WERI-Rb-1 (cell line): Measurements from ENCODE around the gene RPLP1.

ENCODE experiments used
- DNase-seq: peaks from one replicate; pipeline ENCODE4 v3.0.0-alpha.2; 2020
- H3K27ac ChIP-seq: fragments of 250-450 bp; sonication (Bioruptor Pico); 2 replicates; pipeline ENCODE4 v1.5.1; 2020; ENCODE audit warnings: mild to moderate bottlenecking, moderate library complexity
- H3K27me3 ChIP-seq: fragments of 250-450 bp; sonication (Bioruptor Pico); 2 replicates; pipeline ENCODE4 v1.5.1; 2021; ENCODE audit warnings: mild to moderate bottlenecking, low read depth, moderate library complexity; ENCODE audit not compliant: insufficient read depth, severe bottlenecking
- H3K36me3 ChIP-seq: fragments of 250-450 bp; sonication (Bioruptor Pico); 2 replicates; pipeline ENCODE4 v1.5.1; 2020; ENCODE audit warnings: mild to moderate bottlenecking, moderate library complexity
- H3K4me3 ChIP-seq: 2 replicates; pipeline ENCODE4 v1.5.1; 2011; ENCODE audit warnings: low read depth, mild to moderate bottlenecking, control low read depth, low read length
- H3K9me3 ChIP-seq: fragments of 250-450 bp; sonication (Bioruptor Pico); 2 replicates; pipeline ENCODE4 v1.5.1; 2021; ENCODE audit warnings: mild to moderate bottlenecking, moderate library complexity; ENCODE audit not compliant: severe bottlenecking
- TF ChIP-seq, protein P1 (sequence below): IDR thresholded peaks from 2 replicates; pipeline ENCODE4 v1.5.1; 2011; ENCODE audit warnings: low read depth, mild to moderate bottlenecking, control low read depth, inconsistent platforms, low read length

The RPLP1 gene

DNA sequence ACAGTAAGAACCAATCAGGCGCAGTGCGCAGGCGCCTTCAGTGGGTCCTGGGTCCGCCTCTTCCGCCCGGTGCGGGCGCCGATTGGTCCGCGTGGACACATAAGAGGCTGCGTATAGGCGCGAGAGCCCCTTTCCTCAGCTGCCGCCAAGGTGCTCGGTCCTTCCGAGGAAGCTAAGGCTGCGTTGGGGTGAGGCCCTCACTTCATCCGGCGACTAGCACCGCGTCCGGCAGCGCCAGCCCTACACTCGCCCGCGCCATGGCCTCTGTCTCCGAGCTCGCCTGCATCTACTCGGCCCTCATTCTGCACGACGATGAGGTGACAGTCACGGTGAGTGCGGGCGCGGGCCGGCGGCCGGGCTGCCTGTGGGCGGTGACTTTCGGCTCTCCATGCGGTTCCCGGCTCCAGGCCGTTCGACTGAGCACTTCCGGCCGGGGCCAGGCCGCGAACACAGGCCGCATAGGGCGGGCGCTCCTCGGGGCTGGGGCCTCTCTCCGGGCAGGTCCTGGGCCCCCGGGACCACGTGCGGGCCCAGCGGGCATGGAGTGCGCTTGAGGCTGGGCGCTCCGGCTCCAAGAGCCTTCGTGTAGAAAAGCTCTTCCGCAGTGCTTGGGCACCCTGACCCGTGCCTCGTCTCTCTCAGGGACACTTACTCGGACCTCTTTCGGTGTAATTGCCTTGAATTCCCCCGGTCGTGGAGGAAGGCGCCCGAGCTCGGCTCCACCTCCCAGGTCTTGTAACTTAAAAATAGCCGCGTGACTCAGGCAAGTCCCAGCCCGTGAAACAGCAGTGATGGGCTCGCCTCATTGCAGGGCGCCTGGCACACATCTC, at the start of gene RPLP1:
TSS of gene RPLP1 (plus strand) at position 127 of the 830 bp plus-strand sequence. CDS start at position 258, 131 bp downstream.
- no peaks in the 10 kb centered on the region for H3K9me3 ChIP-seq
- TF ChIP-seq, protein P1, sequence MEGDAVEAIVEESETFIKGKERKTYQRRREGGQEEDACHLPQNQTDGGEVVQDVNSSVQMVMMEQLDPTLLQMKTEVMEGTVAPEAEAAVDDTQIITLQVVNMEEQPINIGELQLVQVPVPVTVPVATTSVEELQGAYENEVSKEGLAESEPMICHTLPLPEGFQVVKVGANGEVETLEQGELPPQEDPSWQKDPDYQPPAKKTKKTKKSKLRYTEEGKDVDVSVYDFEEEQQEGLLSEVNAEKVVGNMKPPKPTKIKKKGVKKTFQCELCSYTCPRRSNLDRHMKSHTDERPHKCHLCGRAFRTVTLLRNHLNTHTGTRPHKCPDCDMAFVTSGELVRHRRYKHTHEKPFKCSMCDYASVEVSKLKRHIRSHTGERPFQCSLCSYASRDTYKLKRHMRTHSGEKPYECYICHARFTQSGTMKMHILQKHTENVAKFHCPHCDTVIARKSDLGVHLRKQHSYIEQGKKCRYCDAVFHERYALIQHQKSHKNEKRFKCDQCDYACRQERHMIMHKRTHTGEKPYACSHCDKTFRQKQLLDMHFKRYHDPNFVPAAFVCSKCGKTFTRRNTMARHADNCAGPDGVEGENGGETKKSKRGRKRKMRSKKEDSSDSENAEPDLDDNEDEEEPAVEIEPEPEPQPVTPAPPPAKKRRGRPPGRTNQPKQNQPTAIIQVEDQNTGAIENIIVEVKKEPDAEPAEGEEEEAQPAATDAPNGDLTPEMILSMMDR: no peak
- H3K36me3 ChIP-seq: peaks cover 54% of the 10 kb centered on the region
- H3K4me3 ChIP-seq: peak within 1 kb of the TSS; percentile 94
- peak within 1 kb of the TSS; percentile 78 for H3K27ac ChIP-seq
- peak; percentile 95 for DNase-seq
- no peaks in the 10 kb centered on the region for H3K27me3 ChIP-seq

GRCh38 chr15:69403594-69403993, 49.0 kb upstream of the RPLP1 start:
- TF ChIP-seq, protein P1: no peak
- Histone ChIP-seq H3K27ac (no peak overlapping the region), H3K9me3 (no peaks in the 10 kb centered on the region), H3K27me3 (no peaks in the 10 kb centered on the region), H3K4me3 (no peak overlapping the region), H3K36me3 (no peaks in the 10 kb centered on the region)
- no peak for DNase-seq

DNA sequence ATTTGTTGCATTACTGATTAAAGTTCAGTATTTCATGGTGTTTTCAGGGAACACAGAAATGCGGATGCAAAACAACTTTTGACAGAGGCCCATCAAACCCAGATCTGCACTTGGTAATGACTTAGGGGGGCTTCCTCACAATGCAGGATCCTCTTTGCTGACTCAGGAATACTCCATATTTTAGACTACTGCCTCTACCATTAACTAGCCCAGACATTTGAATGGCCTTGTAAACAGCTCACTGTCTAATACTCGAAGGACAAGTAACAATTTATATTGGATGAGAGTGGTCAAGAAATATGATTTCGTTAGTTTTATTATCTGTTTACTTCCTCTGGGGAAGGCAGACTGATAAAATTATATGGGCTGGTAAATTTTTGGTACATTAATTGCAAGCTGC, 47.5 kb upstream of the RPLP1 start:
- H3K4me3 ChIP-seq: no peak overlapping the region
- TF ChIP-seq, protein P1: no peak
- H3K9me3 ChIP-seq: no peaks in the 10 kb centered on the region
- H3K27ac ChIP-seq: no peak overlapping the region
- no peak for DNase-seq
- no peaks in the 10 kb centered on the region for H3K36me3 ChIP-seq
- H3K27me3 ChIP-seq: no peaks in the 10 kb centered on the region

GRCh38 chr15:69407719-69408400, 44.8 kb upstream of the RPLP1 start:
- no peaks in the 10 kb centered on the region for H3K27me3 ChIP-seq
- H3K4me3 ChIP-seq: no peak overlapping the region
- H3K9me3 ChIP-seq: no peaks in the 10 kb centered on the region
- no peak for DNase-seq
- no peaks in the 10 kb centered on the region for H3K36me3 ChIP-seq
- TF ChIP-seq, protein P1: no peak
- no peak overlapping the region for H3K27ac ChIP-seq

DNA sequence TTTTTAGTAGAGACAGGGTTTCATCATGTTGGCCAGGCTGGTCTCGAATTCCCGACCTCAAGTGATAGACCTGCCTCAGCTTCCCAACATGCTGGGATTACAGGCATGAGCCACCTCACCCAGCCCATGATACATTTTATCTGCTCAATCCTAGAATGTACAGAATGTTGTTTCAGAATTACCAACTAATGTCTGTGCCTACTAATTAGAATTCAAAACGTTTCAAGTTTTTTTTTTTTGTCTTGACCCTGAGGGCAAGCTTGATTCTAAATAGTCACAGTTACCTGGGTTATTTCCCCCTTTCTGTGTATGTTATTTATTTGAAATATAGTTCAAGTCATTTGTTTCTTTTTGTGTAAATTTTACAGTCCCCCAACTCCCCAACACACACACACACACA, 43.8 kb upstream of the RPLP1 start:
- H3K4me3 ChIP-seq: no peak overlapping the region
- TF ChIP-seq, protein P1: no peak
- H3K27me3 ChIP-seq: no peaks in the 10 kb centered on the region
- no peak for DNase-seq
- H3K36me3 ChIP-seq: no peaks in the 10 kb centered on the region
- H3K9me3 ChIP-seq: no peaks in the 10 kb centered on the region
- H3K27ac ChIP-seq: no peak overlapping the region
